ENCODE results near the gene AUH. TPM values are rescaled to one million over a fixed set of nuclear protein-coding genes. Genes with fewer than 3 reads are reported as not detected.

Gene AUH
- polyA plus RNA-seq, 1 donor from 2014 or later = 42.6 TPM

- Histone ChIP-seq H3K27ac (ENCODE audit: low read length) (no peak overlapping the region), H3K4me3 (ENCODE audit: low read length) (no peak overlapping the region), H3K9me2 (ENCODE audit: insufficient read depth, low read length) (no peaks in the 10 kb centered on the region), H3K9ac (ENCODE audit: low read length) (no peak overlapping the region), H3F3A (ENCODE audit: insufficient read depth, low read length, poor library complexity, severe bottlenecking) (no peaks in the 10 kb centered on the region), H3K9me3 (ENCODE audit: low read length) (no peaks in the 10 kb centered on the region), H3K4me2 (ENCODE audit: low read length) (no peak overlapping the region), H3K27me3 (ENCODE audit: insufficient read depth, low read depth, low read length) (no peaks in the 10 kb centered on the region), H4K20me1 (ENCODE audit: insufficient read depth) (no peaks in the 10 kb centered on the region), H3K79me2 (replicated peaks; ENCODE audit: insufficient read depth, low read length) (no peaks in the 10 kb centered on the region), H2AFZ (ENCODE audit: low read depth, low read length) (no peak overlapping the region), H3K36me3 (ENCODE audit: insufficient read depth, low read length) (no peaks in the 10 kb centered on the region)
- no peak for TF ChIP-seq REST (IDR thresholded peaks at IDR 0.05; ENCODE audit: borderline replicate concordance)
- no peak for TF ChIP-seq EP300 (conservative IDR thresholded peaks at IDR 0.05; ENCODE audit: poor library complexity, severe bottlenecking)
- TF ChIP-seq, protein P1, sequence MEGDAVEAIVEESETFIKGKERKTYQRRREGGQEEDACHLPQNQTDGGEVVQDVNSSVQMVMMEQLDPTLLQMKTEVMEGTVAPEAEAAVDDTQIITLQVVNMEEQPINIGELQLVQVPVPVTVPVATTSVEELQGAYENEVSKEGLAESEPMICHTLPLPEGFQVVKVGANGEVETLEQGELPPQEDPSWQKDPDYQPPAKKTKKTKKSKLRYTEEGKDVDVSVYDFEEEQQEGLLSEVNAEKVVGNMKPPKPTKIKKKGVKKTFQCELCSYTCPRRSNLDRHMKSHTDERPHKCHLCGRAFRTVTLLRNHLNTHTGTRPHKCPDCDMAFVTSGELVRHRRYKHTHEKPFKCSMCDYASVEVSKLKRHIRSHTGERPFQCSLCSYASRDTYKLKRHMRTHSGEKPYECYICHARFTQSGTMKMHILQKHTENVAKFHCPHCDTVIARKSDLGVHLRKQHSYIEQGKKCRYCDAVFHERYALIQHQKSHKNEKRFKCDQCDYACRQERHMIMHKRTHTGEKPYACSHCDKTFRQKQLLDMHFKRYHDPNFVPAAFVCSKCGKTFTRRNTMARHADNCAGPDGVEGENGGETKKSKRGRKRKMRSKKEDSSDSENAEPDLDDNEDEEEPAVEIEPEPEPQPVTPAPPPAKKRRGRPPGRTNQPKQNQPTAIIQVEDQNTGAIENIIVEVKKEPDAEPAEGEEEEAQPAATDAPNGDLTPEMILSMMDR (IDR thresholded peaks at IDR 0.05; ENCODE audit: poor library complexity, severe bottlenecking) = no peak
- no peak for TF ChIP-seq MXI1 (conservative IDR thresholded peaks at IDR 0.05; ENCODE audit: poor library complexity, severe bottlenecking)
- no peak for TF ChIP-seq EZH2 (IDR thresholded peaks at IDR 0.05; ENCODE audit: borderline replicate concordance, insufficient read depth, low read length, poor library complexity, severe bottlenecking)
Measured at GRCh38 chr9:91180930-91181268, 180.8 kb downstream of the AUH start.

DNA sequence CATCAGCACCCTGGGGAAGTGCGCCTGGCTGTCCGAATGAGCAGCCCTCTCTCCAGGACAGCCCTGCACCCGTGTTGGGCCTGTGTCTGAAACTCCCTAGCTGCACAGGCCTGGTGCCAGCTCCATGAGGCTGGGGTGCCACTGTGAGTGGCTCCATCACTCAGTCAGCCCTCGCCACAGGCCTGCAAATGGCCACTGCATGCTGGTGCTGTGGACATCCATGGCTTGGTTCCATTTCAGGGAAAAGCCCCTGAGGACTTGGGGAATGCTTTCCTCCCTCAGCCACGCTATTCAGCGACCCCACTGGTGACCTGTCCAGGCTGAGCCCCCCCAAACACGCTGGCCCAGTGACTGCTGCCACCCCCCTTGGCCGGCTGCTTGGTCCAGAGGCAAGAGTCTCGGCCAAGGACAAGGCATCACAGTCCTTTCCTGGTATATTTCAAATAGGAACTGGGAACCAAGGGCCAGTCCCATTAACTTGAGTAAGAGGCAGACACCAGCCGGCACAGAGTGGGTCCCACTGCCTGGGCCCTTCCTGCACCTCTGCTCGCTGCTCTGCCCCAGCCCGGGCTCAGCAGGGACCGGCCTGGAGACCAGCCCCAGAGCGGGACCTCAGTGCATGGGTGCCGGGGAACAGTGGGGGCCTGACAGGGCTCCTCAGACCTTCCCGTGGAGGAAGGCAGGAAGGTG, 181.3 kb downstream of the AUH start:
- H3K27me3 ChIP-seq (ENCODE audit: insufficient read depth, low read depth, low read length) = no peaks in the 10 kb centered on the region
- no peak overlapping the region for H3K4me2 ChIP-seq (ENCODE audit: low read length)
- H3K9me3 ChIP-seq (ENCODE audit: low read length) = no peaks in the 10 kb centered on the region
- H3K4me3 ChIP-seq (ENCODE audit: low read length) = no peak overlapping the region
- no peaks in the 10 kb centered on the region for H3F3A ChIP-seq (ENCODE audit: insufficient read depth, low read length, poor library complexity, severe bottlenecking)
- no peaks in the 10 kb centered on the region for H3K79me2 ChIP-seq (replicated peaks; ENCODE audit: insufficient read depth, low read length)
- TF ChIP-seq EZH2 (IDR thresholded peaks at IDR 0.05; ENCODE audit: borderline replicate concordance, insufficient read depth, low read length, poor library complexity, severe bottlenecking) (no peak), SMC3 (conservative IDR thresholded peaks at IDR 0.05; ENCODE audit: poor library complexity) (no peak), MXI1 (conservative IDR thresholded peaks at IDR 0.05; ENCODE audit: poor library complexity, severe bottlenecking) (no peak), REST (IDR thresholded peaks at IDR 0.05; ENCODE audit: borderline replicate concordance) (no peak), EP300 (conservative IDR thresholded peaks at IDR 0.05; ENCODE audit: poor library complexity, severe bottlenecking) (no peak), POLR2AphosphoS5 (IDR thresholded peaks at IDR 0.05) (no peak), TAF1 (IDR thresholded peaks at IDR 0.05; ENCODE audit: low read depth) (no peak), RAD21 (conservative IDR thresholded peaks at IDR 0.05) (no peak)
- TF ChIP-seq, protein P1 (IDR thresholded peaks at IDR 0.05; ENCODE audit: poor library complexity, severe bottlenecking) = no peak
- no peaks in the 10 kb centered on the region for H4K20me1 ChIP-seq (ENCODE audit: insufficient read depth)
- H3K9me2 ChIP-seq (ENCODE audit: insufficient read depth, low read length) = no peaks in the 10 kb centered on the region
- H2AFZ ChIP-seq (ENCODE audit: low read depth, low read length) = no peak overlapping the region
- H3K27ac ChIP-seq (ENCODE audit: low read length) = no peak overlapping the region
- no peaks in the 10 kb centered on the region for H3K36me3 ChIP-seq (ENCODE audit: insufficient read depth, low read length)
- no peak overlapping the region for H3K9ac ChIP-seq (ENCODE audit: low read length)
